Peyer's patch (tissue), 4 donors: ENCODE results near the gene ACAT2.

ENCODE experiments used
- CTCF ChIP-seq, 6 experiments: fragments of 450-650 bp in 4 of 6; fragments of 200-600 bp in 2 of 6; sonication (generic) in 1 of 6; IDR thresholded peaks; one replicate each; pipeline ENCODE4 v1.5.1; 2017 to 2019; ENCODE audit warnings: antibody characterized with exemption in 6 of 6, mild to moderate bottlenecking in 3 of 6, moderate library complexity in 1 of 6
- POLR2A ChIP-seq, 2 donors: fragments of 450-650 bp; IDR thresholded peaks; one replicate each; pipeline ENCODE4 v1.5.1; 2017; ENCODE audit warnings: antibody characterized with exemption in 2 of 2, mild to moderate bottlenecking in 2 of 2, moderate library complexity in 2 of 2

- TF ChIP-seq CTCF (IDR thresholded peaks at IDR 0.05) (no peak), POLR2A (IDR thresholded peaks at IDR 0.05) (no peak)
Observed at GRCh38 chr6:159815410-159815809, 53.6 kb downstream of the ACAT2 start.
